Heart left ventricle (tissue), 16 donors: ENCODE results near the gene CCSER1. TPM values are rescaled to one million over a fixed set of nuclear protein-coding genes. Genes with fewer than 3 reads are reported as not detected.

Experiments
- ATAC-seq, 4 donors: fragments of 200-7000 bp; cut with Tn5 transposase; one replicate each; pipeline ENCODE4 v1.9.1; 2020 to 2022; ENCODE audit warnings: moderate library complexity in 4 of 4, mild to moderate bottlenecking in 3 of 4, moderate number of reproducible peaks in 1 of 4
- DNase-seq, 5 donors: peaks; one replicate each; pipeline ENCODE4 v3.0.0-alpha.2; 2020
- H3K27ac ChIP-seq, 12 donors: fragments of 200-600 bp; sonication (generic) in 4 of 12; one replicate each; pipeline versions ENCODE4 v1.5.0 to v1.8.0; 2016 to 2022; ENCODE audit warnings: mild to moderate bottlenecking in 2 of 12
- H3K27me3 ChIP-seq, 9 donors: fragments of 200-600 bp; sonication (generic) in 2 of 9; one replicate each; pipeline versions ENCODE4 v1.5.1 to v1.8.0; 2016 to 2022; ENCODE audit warnings: mild to moderate bottlenecking in 3 of 9
- H3K36me3 ChIP-seq, 9 donors: fragments of 200-600 bp; sonication (generic) in 2 of 9; one replicate each; pipeline versions ENCODE4 v1.5.0 to v1.8.0; 2018 to 2022; ENCODE audit warnings: mild to moderate bottlenecking in 2 of 9
- H3K4me1 ChIP-seq, 12 donors: fragments of 200-600 bp; sonication (generic) in 4 of 12; one replicate each; pipeline versions ENCODE4 v1.5.0 to v1.8.0; 2016 to 2022; ENCODE audit warnings: mild to moderate bottlenecking in 3 of 12
- H3K4me3 ChIP-seq, 12 donors: fragments of 200-600 bp; sonication (generic) in 4 of 12; one replicate each; pipeline versions ENCODE4 v1.5.0 to v1.8.0; 2017 to 2022; ENCODE audit warnings: mild to moderate bottlenecking in 9 of 12, moderate library complexity in 4 of 12
- H3K9me3 ChIP-seq, 12 donors: fragments of 200-600 bp; sonication (generic) in 4 of 12; one replicate each; pipeline versions ENCODE4 v1.5.0 to v1.8.0; 2016 to 2022; ENCODE audit warnings: mild to moderate bottlenecking in 1 of 12
- CTCF ChIP-seq, 12 donors: fragments of 200-600 bp; sonication (generic) in 4 of 12; IDR thresholded peaks; one replicate each; pipeline versions ENCODE4 v1.5.0 to v1.8.0; 2018 to 2022; ENCODE audit warnings: antibody characterized with exemption in 12 of 12, mild to moderate bottlenecking in 5 of 12
- POLR2A ChIP-seq, 2 donors: fragments of 450-650 bp; IDR thresholded peaks; one replicate each; pipeline ENCODE4 v1.6.1; 2017; ENCODE audit warnings: antibody characterized with exemption in 2 of 2, mild to moderate bottlenecking in 2 of 2, moderate library complexity in 2 of 2
- WGBS, 4 donors: extraction: QIAGEN DNeasy Blood & Tissue Kit in 2 of 4; methylation state at CpG; one replicate each; pipeline versions ENCODE4 v1.1.5 to v1.1.7; 2013 to 2018; 5-methylcytosine and 5-hydroxymethylcytosine counted together
- intact Hi-C, 10 donors: fragments of 100-400 bp; cut with DNase I; formaldehyde crosslinking; loops; one replicate each; pipeline versions ENCODE4 v1.11.1 to v1.14.2; 2022
- polyA plus RNA-seq, 2 donors: library from polyadenylated mRNA; stranded (reverse); fragments of 200-250 nt; gene quantifications; one replicate each; pipeline ENCODE4 v1.2.3, GENCODE V29; 2013
- total RNA-seq, 9 donors: library from RNA; depleted of rRNA in 2 of 9; stranded (reverse); fragments of >200 nt in 2 of 9; fragmentation: NEBNext Ultra II Directional in 3 of 9; extraction: Animal tissue kit (Norgen Biotek cat#: 25700) in 3 of 9; gene quantifications; one replicate each; pipeline versions ENCODE4 v1.1.0 to v1.2.4, GENCODE V29; 2016 to 2023
- donor health status: ischemic (EF 13 %, LVEDD 7.1; RV severe dilation, severe dysfunction).
- donor health status: healthy with polysubstance abuse.
- donor health status: DM: no; HTN: yes; CAD: no.
- donor health status: DM: no; HTN: no; CAD: no.
- donor health status: ischemic (EF 25% LVEDD 6.9; RV normal size, moderate dysfunction).
- donor health status: ischemic (EF 25% LVEDD 5.7; RV mildly dilated, moderate dysfunction).
- donor health status: healthy.
- donor health status: DM: yes; HTN: yes; CAD: no.
- donor health status: ischemic (EF 35%, LVEDD 5.7; RV mildly dilated, moderate dysfunction).
- donor health status: nonischemic (EF 11% LVEDD 7.7; RV severe dilation, severe dysfunction).
- donor health status: DM: yes; HTN: yes; CAD: no.
- donor health status: PGD.
- donor health status: ischemic (EF 29% LVEDD 5.4; RV normal size, mild dysfunction).
- donor health status: nonischemic (EF 23%, LVEDD 6.1; RV moderate dilation, normal function).

Gene CCSER1
- total and polyA plus RNA-seq, 11 donors, result 2.5 to 15.8 (median 12.2) TPM

GRCh38 chr4:90421161-90421560, 294.0 kb downstream of the CCSER1 start:
- WGBS, 4 donors, result 65 to 77% (median 70%) methylated on average over 2 of the region's 2 CpGs
- DNase-seq, result no peak
- intact Hi-C loops, result no loop called here
- no peaks in the 10 kb centered on the region for H3K9me3 ChIP-seq
- TF ChIP-seq POLR2A (IDR thresholded peaks at IDR 0.05) (no peak), CTCF (IDR thresholded peaks at IDR 0.05) (no peak)
- H3K4me1 ChIP-seq, result no peaks in the 10 kb centered on the region
- no peak for ATAC-seq
- no peak overlapping the region for H3K4me3 ChIP-seq
- H3K27ac ChIP-seq, result no peak overlapping the region
- H3K36me3 ChIP-seq, result no peaks in the 10 kb centered on the region
- no peaks in the 10 kb centered on the region for H3K27me3 ChIP-seq

- Histone ChIP-seq H3K27me3 (no peaks in the 10 kb centered on the region), H3K27ac (no peak overlapping the region), H3K4me1 (no peaks in the 10 kb centered on the region), H3K9me3 (no peaks in the 10 kb centered on the region), H3K36me3 (no peaks in the 10 kb centered on the region), H3K4me3 (no peak overlapping the region)
- DNase-seq (no peak), ATAC-seq (peak in 2 of 4 donors; percentile 50 to 63)
- TF ChIP-seq POLR2A (IDR thresholded peaks at IDR 0.05) (no peak), CTCF (IDR thresholded peaks at IDR 0.05) (no peak)
- intact Hi-C loops, result no loop called here
- WGBS, 4 donors, result 41 to 50% (median 43%) methylated on average over 5 of the region's 5 CpGs
Measured at GRCh38 chr4:90425893-90426292, 298.7 kb downstream of the CCSER1 start.

- intact Hi-C loops, result no loop called here
- no peak for DNase-seq
- ATAC-seq, result no peak
- Histone ChIP-seq H3K4me1 (no peaks in the 10 kb centered on the region), H3K27me3 (no peaks in the 10 kb centered on the region), H3K4me3 (no peak overlapping the region), H3K9me3 (no peaks in the 10 kb centered on the region), H3K36me3 (no peaks in the 10 kb centered on the region), H3K27ac (no peak overlapping the region)
- TF ChIP-seq POLR2A (IDR thresholded peaks at IDR 0.05) (no peak), CTCF (IDR thresholded peaks at IDR 0.05) (no peak)
Measured at GRCh38 chr4:90438522-90438921, 311.3 kb downstream of the CCSER1 start.

- WGBS, 4 donors, result 70 to 76% (median 72%) methylated on average over 2 of the region's 2 CpGs
- no peak for DNase-seq
Measured at GRCh38 chr4:90441770-90442169, 314.6 kb downstream of the CCSER1 start.

More at GRCh38 chr4:90441770-90442169, 314.6 kb downstream of the CCSER1 start:
- Histone ChIP-seq H3K9me3 (no peaks in the 10 kb centered on the region), H3K36me3 (no peaks in the 10 kb centered on the region), H3K27ac (no peak overlapping the region), H3K4me3 (no peak overlapping the region), H3K4me1 (no peaks in the 10 kb centered on the region), H3K27me3 (no peaks in the 10 kb centered on the region)
- no peak for ATAC-seq
- TF ChIP-seq POLR2A (IDR thresholded peaks at IDR 0.05) (no peak), CTCF (IDR thresholded peaks at IDR 0.05) (no peak)
- intact Hi-C loops, result no loop called here
